IMR-90 (cell line): ENCODE results near the gene MUC5B. TPM values are rescaled to one million over a fixed set of nuclear protein-coding genes. Genes with fewer than 3 reads are reported as not detected.

Experiments
- ATAC-seq: fragments of 200-7000 bp; cut with Tn5 transposase; 2 replicates; pipeline ENCODE4 v1.9.1; 2020; ENCODE audit warnings: low read depth, mild to moderate bottlenecking, moderate library complexity
- BruUV-seq: library from RNA; stranded (reverse); fragments of 400-500 nt; replicated peaks from 2 replicates; lab custom pipeline; 2021; lab: Mats Ljungman, UMichigan
- CTCF ChIA-PET: fragments of 300-600 bp; formaldehyde crosslinking; extraction: SDS; loops from one replicate; lab custom pipeline; 2021; ENCODE audit warnings: antibody characterized with exemption; lab: Yijun Ruan, JAX
- POLR2A ChIA-PET: fragments of 300-600 bp; sonication (Branson Sonifier 250); formaldehyde crosslinking; loops from one replicate; lab custom pipeline; 2022; ENCODE audit warnings: antibody characterized with exemption; ENCODE audit not compliant: unreplicated experiment; lab: Charles Lee
- DNase-seq: peaks from one replicate; pipeline ENCODE4 v3.0.0; 2013
- H2AFZ ChIP-seq: replicated peaks from 2 replicates; pipeline ENCODE3; 2013; ENCODE audit warnings: low read length, mild to moderate bottlenecking; ENCODE audit not compliant: poor library complexity
- H2AK5ac ChIP-seq: 2 replicates; pipeline ENCODE4 v1.6.1; 2013; ENCODE audit warnings: low read depth, low read length, inconsistent platforms
- H2AK9ac ChIP-seq: replicated peaks from 2 replicates; pipeline ENCODE3; 2013; ENCODE audit warnings: mild to moderate bottlenecking, low read depth, low read length, moderate library complexity; ENCODE audit not compliant: poor library complexity
- H2BK120ac ChIP-seq: 2 replicates; pipeline ENCODE4 v1.6.1; 2013; ENCODE audit warnings: low read depth, low read length, inconsistent platforms
- H2BK15ac ChIP-seq: 3 replicates; pipeline ENCODE4 v1.6.1; 2013; ENCODE audit warnings: low read depth, low read length, inconsistent platforms
- H2BK20ac ChIP-seq: 2 replicates; pipeline ENCODE4 v1.6.1; 2013; ENCODE audit warnings: low read depth, mild to moderate bottlenecking, inconsistent platforms, low read length, moderate library complexity
- H2BK5ac ChIP-seq: 2 replicates; pipeline ENCODE4 v1.6.1; 2013; ENCODE audit warnings: mild to moderate bottlenecking, low read depth, low read length, inconsistent platforms; ENCODE audit not compliant: poor library complexity, severe bottlenecking
- H3K14ac ChIP-seq: replicated peaks from 2 replicates; pipeline ENCODE4 v1.6.1; 2013; ENCODE audit warnings: low read depth, low read length, inconsistent platforms
- H3K18ac ChIP-seq: 2 replicates; pipeline ENCODE4 v1.6.1; 2013; ENCODE audit warnings: low read depth, low read length, control low read depth
- H3K23ac ChIP-seq: 2 replicates; pipeline ENCODE4 v1.6.1; 2013; ENCODE audit warnings: low read depth, low read length, inconsistent platforms
- H3K27ac ChIP-seq: 2 replicates; pipeline ENCODE4 v1.5.1; 2013; ENCODE audit warnings: mild to moderate bottlenecking, control low read depth, low read length; ENCODE audit not compliant: insufficient read depth
- H3K27me3 ChIP-seq: 2 replicates; pipeline ENCODE4 v1.6.1; 2013; ENCODE audit warnings: low read length; ENCODE audit not compliant: control insufficient read depth, insufficient read depth
- H3K36me3 ChIP-seq: 2 replicates; pipeline ENCODE4 v1.6.1; 2013; ENCODE audit warnings: low read length, mixed read lengths; ENCODE audit not compliant: control insufficient read depth, insufficient read depth
- H3K4ac ChIP-seq: 2 replicates; pipeline ENCODE4 v1.6.1; 2013; ENCODE audit warnings: low read depth, low read length, inconsistent platforms
- H3K4me1 ChIP-seq: 2 replicates; pipeline ENCODE4 v1.6.1; 2013; ENCODE audit warnings: low read length, mixed read lengths; ENCODE audit not compliant: control insufficient read depth, insufficient read depth
- H3K4me2 ChIP-seq: 2 replicates; pipeline ENCODE4 v1.6.1; 2013; ENCODE audit warnings: low read depth, mild to moderate bottlenecking, control low read depth, low read length, moderate library complexity
- H3K4me3 ChIP-seq: 2 replicates; pipeline ENCODE4 v1.5.1; 2013; ENCODE audit warnings: low read depth, mild to moderate bottlenecking, control low read depth, low read length, moderate library complexity; ENCODE audit not compliant: insufficient read depth
- H3K56ac ChIP-seq: 2 replicates; pipeline ENCODE4 v1.6.1; 2013; ENCODE audit warnings: low read length, inconsistent platforms; ENCODE audit not compliant: insufficient read depth; ENCODE audit errors: extremely low read depth
- H3K79me1 ChIP-seq, 2 experiments: 2 replicates each; pipeline ENCODE4 v1.6.1; 2013; ENCODE audit warnings: low read length in 2 of 2, inconsistent platforms in 1 of 2, low read depth in 1 of 2
- H3K9ac ChIP-seq: 2 replicates; pipeline ENCODE4 v1.6.1; 2013; ENCODE audit warnings: low read depth, low read length, control low read depth
- H3K9me1 ChIP-seq: 2 replicates; pipeline ENCODE4 v1.6.1; 2013; ENCODE audit warnings: low read length, inconsistent platforms; ENCODE audit not compliant: insufficient read depth
- H3K9me3 ChIP-seq: 2 replicates; pipeline ENCODE4 v1.6.1; 2013; ENCODE audit warnings: low read length; ENCODE audit not compliant: control insufficient read depth, insufficient read depth
- H4K20me1 ChIP-seq: 2 replicates; pipeline ENCODE4 v1.6.1; 2013; ENCODE audit warnings: low read length, inconsistent platforms; ENCODE audit not compliant: insufficient read depth
- H4K5ac ChIP-seq: 2 replicates; pipeline ENCODE4 v1.6.1; 2013; ENCODE audit warnings: mild to moderate bottlenecking, low read depth, low read length, control low read depth
- H4K8ac ChIP-seq, 2 experiments: 2 replicates each; pipeline ENCODE4 v1.6.1; 2013; ENCODE audit warnings: low read depth in 2 of 2, low read length in 2 of 2, control low read depth in 1 of 2, inconsistent platforms in 1 of 2
- H4K91ac ChIP-seq: 2 replicates; pipeline ENCODE4 v1.6.1; 2013; ENCODE audit warnings: low read depth, low read length, inconsistent platforms; ENCODE audit not compliant: insufficient read depth
- BHLHE40 ChIP-seq: fragments of 150-350 bp; IDR thresholded peaks from 2 replicates; pipeline ENCODE4 v1.6.1; 2016; ENCODE audit warnings: mild to moderate bottlenecking, low read depth, low read length
- CHD1 ChIP-seq: IDR thresholded peaks from 2 replicates; pipeline ENCODE4 v1.6.1; 2012; ENCODE audit warnings: low read depth, low read length, improper control_type of control experiment
- CTCF ChIP-seq: conservative IDR thresholded peaks from 2 replicates; pipeline ENCODE4 v1.5.1; 2012; ENCODE audit warnings: mild to moderate bottlenecking, low read depth, low read length, improper control_type of control experiment
- MAFK ChIP-seq: IDR thresholded peaks from 2 replicates; pipeline ENCODE4 v1.6.1; 2012; ENCODE audit warnings: low read depth, low read length, improper control_type of control experiment
- MAZ ChIP-seq: IDR thresholded peaks from 2 replicates; pipeline ENCODE4 v1.6.1; 2012; ENCODE audit warnings: low read depth, mild to moderate bottlenecking, low read length, improper control_type of control experiment, moderate library complexity, borderline replicate concordance
- MXI1 ChIP-seq: IDR thresholded peaks from 2 replicates; pipeline ENCODE4 v1.6.1; 2012; ENCODE audit warnings: low read depth, mild to moderate bottlenecking, low read length, moderate library complexity, borderline replicate concordance
- NFE2L2 ChIP-seq: fragments of 150-350 bp; IDR thresholded peaks from 2 replicates; pipeline ENCODE4 v1.6.1; 2016; ENCODE audit warnings: low read depth, mild to moderate bottlenecking, low read length
- POLR2A ChIP-seq: IDR thresholded peaks from 2 replicates; pipeline ENCODE4 v1.6.1; 2012; ENCODE audit warnings: mild to moderate bottlenecking, low read depth, low read length
- RAD21 ChIP-seq: IDR thresholded peaks from 2 replicates; pipeline ENCODE4 v1.6.1; 2012; ENCODE audit warnings: low read length, improper control_type of control experiment
- RCOR1 ChIP-seq: IDR thresholded peaks from 2 replicates; pipeline ENCODE4 v1.6.1; 2012; ENCODE audit warnings: mild to moderate bottlenecking, low read length, improper control_type of control experiment; ENCODE audit not compliant: insufficient replicate concordance
- RFX5 ChIP-seq: IDR thresholded peaks from 2 replicates; pipeline ENCODE4 v1.8.0; 2012; ENCODE audit warnings: low read depth, mild to moderate bottlenecking, low read length, moderate library complexity
- SMC3 ChIP-seq: fragments of 150-350 bp; IDR thresholded peaks from 2 replicates; pipeline ENCODE4 v1.6.1; 2016; ENCODE audit warnings: low read depth, mild to moderate bottlenecking, antibody characterized with exemption, low read length, moderate library complexity
- USF2 ChIP-seq: fragments of 150-350 bp; IDR thresholded peaks from 2 replicates; pipeline ENCODE4 v1.6.1; 2017; ENCODE audit warnings: mild to moderate bottlenecking, antibody characterized with exemption, low read length, low read depth
- WGBS, 2 experiments: methylation state at CpG; one replicate each; pipeline versions ENCODE4 v1.1.5 to v1.1.7; 2013; ENCODE audit warnings: missing lambda C conversion rate in 2 of 2; ENCODE audit not compliant: insufficient read length in 1 of 2; ENCODE audit errors: extremely low coverage in 2 of 2; 5-methylcytosine and 5-hydroxymethylcytosine counted together
- dilution Hi-C: fragments of 300-500 bp; cut with HindIII; formaldehyde crosslinking; loops from one replicate; pipeline ENCODE4 v1.14.3; 2018; ENCODE audit warnings: low sequenced_read_pairs; ENCODE audit not compliant: unreplicated experiment
- in situ Hi-C: fragments of 300-500 bp; cut with MboI; formaldehyde crosslinking; loops from 3 replicates; pipeline ENCODE4 v1.14.3; 2019; ENCODE audit warnings: low sequenced_read_pairs, inconsistent platforms, mixed read lengths
- intact Hi-C: fragments of 100-400 bp; cut with micrococcal nuclease; formaldehyde crosslinking; loops from 2 replicates; pipeline ENCODE4 v1.10.0; 2022
- polyA plus RNA-seq, 3 experiments: library from polyadenylated mRNA; depleted of rRNA; stranded (reverse); fragments of >200 nt; gene quantifications; 2 replicates each; pipeline ENCODE4 v1.2.3, GENCODE V29; 2012; ENCODE audit warnings: low replicate concordance in 1 of 3
- total RNA-seq: library from RNA; depleted of rRNA; stranded (reverse); fragments of >200 nt; gene quantifications from 2 replicates; pipeline ENCODE4 v1.2.3, GENCODE V29; 2012
- TF ChIP-seq, protein P1 (sequence below): fragments of 150-350 bp; IDR thresholded peaks from 2 replicates; pipeline ENCODE4 v1.6.1; 2016; ENCODE audit warnings: low read depth, mild to moderate bottlenecking, low read length, moderate library complexity, borderline replicate concordance

Gene MUC5B
- total and polyA plus RNA-seq, 2 of the 4 experiments (the other 2 are of a cell fraction), result not detected

DNA sequence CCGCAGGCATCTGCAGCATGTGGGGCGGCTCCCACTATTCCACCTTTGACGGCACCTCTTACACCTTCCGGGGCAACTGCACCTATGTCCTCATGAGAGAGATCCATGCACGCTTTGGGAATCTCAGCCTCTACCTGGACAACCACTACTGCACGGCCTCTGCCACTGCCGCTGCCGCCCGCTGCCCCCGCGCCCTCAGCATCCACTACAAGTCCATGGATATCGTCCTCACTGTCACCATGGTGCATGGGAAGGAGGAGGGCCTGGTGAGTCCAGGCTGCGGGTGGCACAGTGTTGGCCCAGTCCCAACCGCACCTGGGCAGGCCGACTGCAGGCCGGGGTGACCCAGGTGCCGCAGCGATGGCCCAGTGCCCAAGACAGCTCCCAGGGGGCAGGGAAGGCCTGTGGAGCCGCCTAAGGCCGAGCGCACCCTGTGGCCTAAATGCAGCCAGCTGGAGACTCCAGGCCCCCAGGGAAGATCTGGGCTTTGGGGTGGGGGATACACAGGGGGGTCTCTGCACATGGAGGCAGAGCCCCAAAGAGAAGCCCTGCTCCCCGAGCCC is 31.3 kb downstream of the MUC5B start:
- Histone ChIP-seq H2AK5ac (no peak overlapping the region), H3K23ac (no peak overlapping the region), H3K9me3 (peaks cover 12% of the 10 kb centered on the region; the same call in 1 of the 2 replicates), H3K18ac (no peak overlapping the region), H4K20me1 (no peaks in the 10 kb centered on the region), H3K56ac (no peak overlapping the region), H3K36me3 (no peaks in the 10 kb centered on the region), H2BK120ac (no peak overlapping the region), H3K4me3 (no peak overlapping the region), H4K5ac (no peak overlapping the region), H2BK20ac (no peak overlapping the region), H2BK5ac (no peak overlapping the region), H3K4ac (no peak overlapping the region), H3K14ac (no peak overlapping the region), H3K79me1 (no peaks in the 10 kb centered on the region), H3K9ac (no peak overlapping the region), H3K27ac (no peak overlapping the region), H4K91ac (no peak overlapping the region), H3K27me3 (no peaks in the 10 kb centered on the region), H3K4me2 (no peak overlapping the region), H2AK9ac (no peak overlapping the region), H3K4me1 (no peaks in the 10 kb centered on the region), H3K9me1 (no peaks in the 10 kb centered on the region), H4K8ac (no peak overlapping the region), H2AFZ (no peak overlapping the region), H2BK15ac (no peak overlapping the region)
- no peak for DNase-seq
- 85% methylated on average over 7 of the region's 22 CpGs; no CpG with 5 or more reads in 1 of the 2 experiments for WGBS, 2 experiments
- no TSS peak for BruUV-seq
- POLR2A ChIA-PET, result no interaction called here
- in situ Hi-C loops (no loop called here), dilution Hi-C loops (no loop called here), intact Hi-C loops (no loop called here)
- no peak for ATAC-seq
- TF ChIP-seq MAZ (no peak), SMC3 (no peak), RFX5 (no peak), RAD21 (no peak), MAFK (no peak), CHD1 (no peak), POLR2A (no peak), USF2 (no peak), NFE2L2 (no peak), BHLHE40 (no peak), RCOR1 (no peak), MXI1 (no peak), CTCF (no peak)
- TF ChIP-seq, protein P1, sequence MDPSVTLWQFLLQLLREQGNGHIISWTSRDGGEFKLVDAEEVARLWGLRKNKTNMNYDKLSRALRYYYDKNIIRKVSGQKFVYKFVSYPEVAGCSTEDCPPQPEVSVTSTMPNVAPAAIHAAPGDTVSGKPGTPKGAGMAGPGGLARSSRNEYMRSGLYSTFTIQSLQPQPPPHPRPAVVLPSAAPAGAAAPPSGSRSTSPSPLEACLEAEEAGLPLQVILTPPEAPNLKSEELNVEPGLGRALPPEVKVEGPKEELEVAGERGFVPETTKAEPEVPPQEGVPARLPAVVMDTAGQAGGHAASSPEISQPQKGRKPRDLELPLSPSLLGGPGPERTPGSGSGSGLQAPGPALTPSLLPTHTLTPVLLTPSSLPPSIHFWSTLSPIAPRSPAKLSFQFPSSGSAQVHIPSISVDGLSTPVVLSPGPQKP, result no peak
- CTCF ChIA-PET, result no interaction called here
